GM23338 (cell line): Measurements from ENCODE around the gene TUB. TPM values are rescaled to one million over a fixed set of nuclear protein-coding genes. Genes with fewer than 3 reads are reported as not detected.

Source experiments
- ATAC-seq: fragments of 200-7000 bp; cut with Tn5 transposase; 3 replicates; pipeline ENCODE4 v1.9.1; 2020
- DNase-seq: peaks from one replicate; pipeline ENCODE4 v3.0.0-alpha.2; 2015; ENCODE audit warnings: low spot score
- H2AFZ ChIP-seq: fragments of 200-600 bp; sonication (generic); 2 replicates; pipeline ENCODE4 v1.8.0; 2016; ENCODE audit warnings: antibody characterized with exemption, mild to moderate bottlenecking, moderate library complexity
- H3F3A ChIP-seq: fragments of 200-600 bp; sonication (generic); replicated peaks from 2 replicates; pipeline ENCODE4 v1.8.0; 2017; ENCODE audit warnings: antibody characterized with exemption, mixed run types, low read depth
- H3K27ac ChIP-seq: fragments of 200-600 bp; sonication (generic); 2 replicates; pipeline ENCODE4 v1.6.1; 2016; ENCODE audit warnings: low read depth
- H3K27me3 ChIP-seq: fragments of 200-600 bp; sonication (generic); 2 replicates; pipeline ENCODE4 v1.8.0; 2016; ENCODE audit warnings: mild to moderate bottlenecking, mixed run types, moderate library complexity; ENCODE audit not compliant: insufficient read depth
- H3K36me3 ChIP-seq: fragments of 200-600 bp; sonication (generic); 2 replicates; pipeline ENCODE4 v1.8.0; 2016; ENCODE audit warnings: mild to moderate bottlenecking; ENCODE audit not compliant: insufficient read depth
- H3K4me1 ChIP-seq: fragments of 200-600 bp; sonication (generic); 2 replicates; pipeline ENCODE4 v1.8.0; 2016; ENCODE audit warnings: mild to moderate bottlenecking, moderate library complexity; ENCODE audit not compliant: insufficient read depth
- H3K4me2 ChIP-seq: fragments of 200-600 bp; sonication (generic); 2 replicates; pipeline ENCODE4 v1.7.1; 2017; ENCODE audit warnings: mixed run types
- H3K4me3 ChIP-seq: fragments of 200-600 bp; sonication (generic); 2 replicates; pipeline ENCODE4 v1.6.1; 2016; ENCODE audit warnings: mixed run types
- H3K79me2 ChIP-seq: fragments of 200-600 bp; sonication (generic); replicated peaks from 2 replicates; pipeline ENCODE4 v1.8.0; 2017; ENCODE audit warnings: mild to moderate bottlenecking; ENCODE audit not compliant: insufficient read depth
- H3K9me2 ChIP-seq: fragments of 200-600 bp; sonication (generic); 2 replicates; pipeline ENCODE4 v1.8.0; 2017; ENCODE audit not compliant: insufficient read depth
- H4K20me1 ChIP-seq: fragments of 200-600 bp; sonication (generic); replicated peaks from 2 replicates; pipeline ENCODE4 v1.8.0; 2017; ENCODE audit warnings: mild to moderate bottlenecking; ENCODE audit not compliant: insufficient read depth
- H3K27ac Mint-ChIP-seq: 2 replicates; pipeline ENCODE4 v1.8.0; 2020; ENCODE audit warnings: inconsistent platforms, mild to moderate bottlenecking, moderate library complexity, mixed read lengths
- H3K27me3 Mint-ChIP-seq: 3 replicates; pipeline ENCODE4 v1.8.0; 2022; ENCODE audit warnings: low read depth, mild to moderate bottlenecking, moderate library complexity, mixed read lengths, inconsistent platforms; ENCODE audit not compliant: insufficient read depth, poor library complexity
- H3K36me3 Mint-ChIP-seq: 3 replicates; pipeline ENCODE4 v1.8.0; 2021; ENCODE audit warnings: low read depth, mild to moderate bottlenecking, inconsistent platforms, moderate library complexity, mixed read lengths
- H3K4me1 Mint-ChIP-seq: 3 replicates; pipeline ENCODE4 v1.8.0; 2020; ENCODE audit warnings: mild to moderate bottlenecking, inconsistent platforms, mixed read lengths
- H3K4me3 Mint-ChIP-seq: 3 replicates; pipeline ENCODE4 v1.8.0; 2021; ENCODE audit warnings: moderate library complexity, mild to moderate bottlenecking, inconsistent platforms, mixed read lengths
- H3K9me3 Mint-ChIP-seq: 3 replicates; pipeline ENCODE4 v1.8.0; 2020; ENCODE audit warnings: moderate library complexity, mild to moderate bottlenecking, inconsistent platforms, mixed read lengths
- CREB1 ChIP-seq: fragments of 250-450 bp; sonication (Bioruptor Pico); IDR thresholded peaks from 2 replicates; pipeline ENCODE4 v1.5.0; 2020; ENCODE audit warnings: low read depth, mild to moderate bottlenecking, moderate library complexity
- EZH2 ChIP-seq: fragments of 200-600 bp; sonication (generic); IDR thresholded peaks from one replicate; pipeline ENCODE4 v1.8.0; 2017; ENCODE audit warnings: antibody characterized with exemption, mild to moderate bottlenecking, low read depth; ENCODE audit not compliant: unreplicated experiment
- EZH2phosphoT487 ChIP-seq: fragments of 200-600 bp; sonication (generic); IDR thresholded peaks from one replicate; pipeline ENCODE4 v1.8.1; 2018; ENCODE audit warnings: antibody characterized with exemption; ENCODE audit not compliant: unreplicated experiment
- JUNB ChIP-seq: IDR thresholded peaks from one replicate; pipeline ENCODE4 v1.6.1; 2016; ENCODE audit warnings: antibody characterized with exemption; ENCODE audit not compliant: unreplicated experiment
- NANOG ChIP-seq: IDR thresholded peaks from 2 replicates; pipeline ENCODE4 v1.6.1; 2016; ENCODE audit warnings: antibody characterized with exemption, borderline replicate concordance
- POLR2AphosphoS5 ChIP-seq: IDR thresholded peaks from 2 replicates; pipeline ENCODE4 v1.6.1; 2016; ENCODE audit warnings: antibody characterized with exemption, low read depth
- STAT1 ChIP-seq: IDR thresholded peaks from one replicate; pipeline ENCODE4 v1.6.1; 2016; ENCODE audit warnings: antibody characterized with exemption; ENCODE audit not compliant: unreplicated experiment
- ZNF114 ChIP-seq: fragments of 250-450 bp; sonication (Bioruptor Pico); IDR thresholded peaks from 2 replicates; pipeline ENCODE4 v1.5.0; 2020; ENCODE audit warnings: mild to moderate bottlenecking, moderate library complexity
- ZNF331 ChIP-seq: fragments of 250-450 bp; sonication (Bioruptor Pico); IDR thresholded peaks from 2 replicates; pipeline ENCODE4 v1.5.0; 2020; ENCODE audit warnings: low read depth, mild to moderate bottlenecking, moderate library complexity
- polyA plus RNA-seq: library from polyadenylated mRNA; unstranded; fragments of >200 nt; fragmentation: Nextera tagmentation; extraction: Ambion mirVana; gene quantifications from 2 replicates; pipeline ENCODE4 v1.2.1, GENCODE V29; 2016
- total RNA-seq: library from RNA; depleted of rRNA; stranded (reverse); fragments of >200 nt; shearing (Covaris generic); gene quantifications from 2 replicates; pipeline ENCODE4 v1.2.3, GENCODE V29; 2014
- TF ChIP-seq, protein P1 (sequence below): IDR thresholded peaks from 2 replicates; pipeline ENCODE4 v1.6.1; 2016; ENCODE audit warnings: antibody characterized with exemption
- TF ChIP-seq, protein P2 (sequence below), 2 experiments: fragments of 200-600 bp in 1 of 2; sonication (generic) in 1 of 2; conservative IDR thresholded peaks; 2 replicates each; pipeline versions ENCODE4 v1.5.1 to v1.6.1; 2016 to 2017; ENCODE audit warnings: antibody characterized with exemption in 2 of 2, low read depth in 2 of 2, mild to moderate bottlenecking in 2 of 2, moderate library complexity in 1 of 2
- TF ChIP-seq, protein P3 (sequence below): IDR thresholded peaks from one replicate; pipeline ENCODE4 v1.6.1; 2018; ENCODE audit warnings: antibody characterized with exemption; ENCODE audit not compliant: unreplicated experiment
- TF ChIP-seq, protein P4 (sequence below): fragments of 250-450 bp; sonication (Bioruptor Pico); IDR thresholded peaks from 2 replicates; pipeline ENCODE4 v1.5.0; 2020; ENCODE audit warnings: mild to moderate bottlenecking, moderate library complexity

Gene TUB
- total and polyA plus RNA-seq, 2 experiments from 2014 or later = 5.5 to 30.4 TPM

DNA sequence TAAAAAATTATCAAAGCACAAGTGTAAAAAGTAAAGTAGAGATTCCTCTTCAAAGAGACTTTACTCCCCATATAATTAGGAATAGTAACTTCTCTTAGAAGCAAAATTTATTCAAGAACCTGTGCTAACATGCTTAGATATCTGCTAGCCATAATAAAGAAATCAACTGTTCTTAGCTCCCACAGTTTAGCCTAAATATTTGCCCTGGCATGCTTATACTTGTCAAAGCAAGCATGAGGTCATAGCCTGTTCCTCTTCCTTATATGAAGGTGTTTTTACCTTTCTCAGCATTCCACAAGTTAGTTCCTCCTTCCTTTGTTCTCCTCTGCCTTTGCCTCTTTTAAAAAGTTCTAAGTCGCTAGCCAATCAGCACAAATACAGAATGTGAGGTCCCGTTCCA, 57.5 kb downstream of the TUB start (continued):
- no peak for TF ChIP-seq CREB1 (CRISPR knock-in tag)
- no peak for TF ChIP-seq JUNB
- TF ChIP-seq STAT1 = no peak
- no peak for TF ChIP-seq ZNF114 (CRISPR knock-in tag)

DNA sequence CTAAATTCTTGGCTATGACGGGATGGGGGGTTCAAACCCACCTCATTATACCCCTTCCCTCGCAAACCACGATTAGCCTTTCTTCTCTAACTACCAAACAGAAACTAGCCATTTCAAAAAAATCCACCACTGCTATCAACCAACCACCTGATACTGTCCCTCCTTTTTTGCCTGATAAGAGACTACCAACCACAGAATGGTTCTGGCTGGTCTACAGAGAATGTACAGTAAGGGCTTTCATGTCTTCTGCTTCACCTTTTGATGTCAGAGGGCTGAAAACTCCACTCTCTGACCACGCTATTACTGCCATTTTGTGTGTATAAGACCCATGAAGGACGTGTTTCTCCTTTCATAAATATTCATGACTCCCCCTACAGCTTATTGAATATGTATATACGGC, 68.7 kb downstream of the TUB start:
- no peaks in the 10 kb centered on the region for H3F3A ChIP-seq
- no peaks in the 10 kb centered on the region for H3K9me2 ChIP-seq

More for the DNA sequence above, 68.7 kb downstream of the TUB start:
- H3K36me3 ChIP-seq = no peaks in the 10 kb centered on the region
- no peak overlapping the region for H3K4me3 Mint-ChIP-seq
- no peak overlapping the region for H2AFZ ChIP-seq
- H3K27ac ChIP-seq = no peak overlapping the region
- H3K4me1 ChIP-seq = peaks cover 34% of the 10 kb centered on the region
- no peak for DNase-seq
- H3K4me2 ChIP-seq = no peak overlapping the region
- H3K79me2 ChIP-seq = peaks cover 24% of the 10 kb centered on the region
- no peaks in the 10 kb centered on the region for H3K27me3 ChIP-seq
- TF ChIP-seq POLR2AphosphoS5 = no peak
- no peak for TF ChIP-seq STAT1
- no peak for TF ChIP-seq CREB1 (CRISPR knock-in tag)
- TF ChIP-seq, protein P1, sequence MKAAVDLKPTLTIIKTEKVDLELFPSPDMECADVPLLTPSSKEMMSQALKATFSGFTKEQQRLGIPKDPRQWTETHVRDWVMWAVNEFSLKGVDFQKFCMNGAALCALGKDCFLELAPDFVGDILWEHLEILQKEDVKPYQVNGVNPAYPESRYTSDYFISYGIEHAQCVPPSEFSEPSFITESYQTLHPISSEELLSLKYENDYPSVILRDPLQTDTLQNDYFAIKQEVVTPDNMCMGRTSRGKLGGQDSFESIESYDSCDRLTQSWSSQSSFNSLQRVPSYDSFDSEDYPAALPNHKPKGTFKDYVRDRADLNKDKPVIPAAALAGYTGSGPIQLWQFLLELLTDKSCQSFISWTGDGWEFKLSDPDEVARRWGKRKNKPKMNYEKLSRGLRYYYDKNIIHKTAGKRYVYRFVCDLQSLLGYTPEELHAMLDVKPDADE = no peak
- TF ChIP-seq EZH2 = no peak
- TF ChIP-seq ZNF331 (CRISPR knock-in tag) = no peak
- no peak for TF ChIP-seq JUNB
- TF ChIP-seq EZH2phosphoT487 = no peak
- TF ChIP-seq, protein P2, sequence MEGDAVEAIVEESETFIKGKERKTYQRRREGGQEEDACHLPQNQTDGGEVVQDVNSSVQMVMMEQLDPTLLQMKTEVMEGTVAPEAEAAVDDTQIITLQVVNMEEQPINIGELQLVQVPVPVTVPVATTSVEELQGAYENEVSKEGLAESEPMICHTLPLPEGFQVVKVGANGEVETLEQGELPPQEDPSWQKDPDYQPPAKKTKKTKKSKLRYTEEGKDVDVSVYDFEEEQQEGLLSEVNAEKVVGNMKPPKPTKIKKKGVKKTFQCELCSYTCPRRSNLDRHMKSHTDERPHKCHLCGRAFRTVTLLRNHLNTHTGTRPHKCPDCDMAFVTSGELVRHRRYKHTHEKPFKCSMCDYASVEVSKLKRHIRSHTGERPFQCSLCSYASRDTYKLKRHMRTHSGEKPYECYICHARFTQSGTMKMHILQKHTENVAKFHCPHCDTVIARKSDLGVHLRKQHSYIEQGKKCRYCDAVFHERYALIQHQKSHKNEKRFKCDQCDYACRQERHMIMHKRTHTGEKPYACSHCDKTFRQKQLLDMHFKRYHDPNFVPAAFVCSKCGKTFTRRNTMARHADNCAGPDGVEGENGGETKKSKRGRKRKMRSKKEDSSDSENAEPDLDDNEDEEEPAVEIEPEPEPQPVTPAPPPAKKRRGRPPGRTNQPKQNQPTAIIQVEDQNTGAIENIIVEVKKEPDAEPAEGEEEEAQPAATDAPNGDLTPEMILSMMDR (conservative IDR thresholded peaks at IDR 0.05; ENCODE audit: low read depth in 2 of 2) = no peak
- TF ChIP-seq, protein P3, sequence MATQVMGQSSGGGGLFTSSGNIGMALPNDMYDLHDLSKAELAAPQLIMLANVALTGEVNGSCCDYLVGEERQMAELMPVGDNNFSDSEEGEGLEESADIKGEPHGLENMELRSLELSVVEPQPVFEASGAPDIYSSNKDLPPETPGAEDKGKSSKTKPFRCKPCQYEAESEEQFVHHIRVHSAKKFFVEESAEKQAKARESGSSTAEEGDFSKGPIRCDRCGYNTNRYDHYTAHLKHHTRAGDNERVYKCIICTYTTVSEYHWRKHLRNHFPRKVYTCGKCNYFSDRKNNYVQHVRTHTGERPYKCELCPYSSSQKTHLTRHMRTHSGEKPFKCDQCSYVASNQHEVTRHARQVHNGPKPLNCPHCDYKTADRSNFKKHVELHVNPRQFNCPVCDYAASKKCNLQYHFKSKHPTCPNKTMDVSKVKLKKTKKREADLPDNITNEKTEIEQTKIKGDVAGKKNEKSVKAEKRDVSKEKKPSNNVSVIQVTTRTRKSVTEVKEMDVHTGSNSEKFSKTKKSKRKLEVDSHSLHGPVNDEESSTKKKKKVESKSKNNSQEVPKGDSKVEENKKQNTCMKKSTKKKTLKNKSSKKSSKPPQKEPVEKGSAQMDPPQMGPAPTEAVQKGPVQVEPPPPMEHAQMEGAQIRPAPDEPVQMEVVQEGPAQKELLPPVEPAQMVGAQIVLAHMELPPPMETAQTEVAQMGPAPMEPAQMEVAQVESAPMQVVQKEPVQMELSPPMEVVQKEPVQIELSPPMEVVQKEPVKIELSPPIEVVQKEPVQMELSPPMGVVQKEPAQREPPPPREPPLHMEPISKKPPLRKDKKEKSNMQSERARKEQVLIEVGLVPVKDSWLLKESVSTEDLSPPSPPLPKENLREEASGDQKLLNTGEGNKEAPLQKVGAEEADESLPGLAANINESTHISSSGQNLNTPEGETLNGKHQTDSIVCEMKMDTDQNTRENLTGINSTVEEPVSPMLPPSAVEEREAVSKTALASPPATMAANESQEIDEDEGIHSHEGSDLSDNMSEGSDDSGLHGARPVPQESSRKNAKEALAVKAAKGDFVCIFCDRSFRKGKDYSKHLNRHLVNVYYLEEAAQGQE = no peak
- no peak for TF ChIP-seq NANOG
- TF ChIP-seq, protein P4, sequence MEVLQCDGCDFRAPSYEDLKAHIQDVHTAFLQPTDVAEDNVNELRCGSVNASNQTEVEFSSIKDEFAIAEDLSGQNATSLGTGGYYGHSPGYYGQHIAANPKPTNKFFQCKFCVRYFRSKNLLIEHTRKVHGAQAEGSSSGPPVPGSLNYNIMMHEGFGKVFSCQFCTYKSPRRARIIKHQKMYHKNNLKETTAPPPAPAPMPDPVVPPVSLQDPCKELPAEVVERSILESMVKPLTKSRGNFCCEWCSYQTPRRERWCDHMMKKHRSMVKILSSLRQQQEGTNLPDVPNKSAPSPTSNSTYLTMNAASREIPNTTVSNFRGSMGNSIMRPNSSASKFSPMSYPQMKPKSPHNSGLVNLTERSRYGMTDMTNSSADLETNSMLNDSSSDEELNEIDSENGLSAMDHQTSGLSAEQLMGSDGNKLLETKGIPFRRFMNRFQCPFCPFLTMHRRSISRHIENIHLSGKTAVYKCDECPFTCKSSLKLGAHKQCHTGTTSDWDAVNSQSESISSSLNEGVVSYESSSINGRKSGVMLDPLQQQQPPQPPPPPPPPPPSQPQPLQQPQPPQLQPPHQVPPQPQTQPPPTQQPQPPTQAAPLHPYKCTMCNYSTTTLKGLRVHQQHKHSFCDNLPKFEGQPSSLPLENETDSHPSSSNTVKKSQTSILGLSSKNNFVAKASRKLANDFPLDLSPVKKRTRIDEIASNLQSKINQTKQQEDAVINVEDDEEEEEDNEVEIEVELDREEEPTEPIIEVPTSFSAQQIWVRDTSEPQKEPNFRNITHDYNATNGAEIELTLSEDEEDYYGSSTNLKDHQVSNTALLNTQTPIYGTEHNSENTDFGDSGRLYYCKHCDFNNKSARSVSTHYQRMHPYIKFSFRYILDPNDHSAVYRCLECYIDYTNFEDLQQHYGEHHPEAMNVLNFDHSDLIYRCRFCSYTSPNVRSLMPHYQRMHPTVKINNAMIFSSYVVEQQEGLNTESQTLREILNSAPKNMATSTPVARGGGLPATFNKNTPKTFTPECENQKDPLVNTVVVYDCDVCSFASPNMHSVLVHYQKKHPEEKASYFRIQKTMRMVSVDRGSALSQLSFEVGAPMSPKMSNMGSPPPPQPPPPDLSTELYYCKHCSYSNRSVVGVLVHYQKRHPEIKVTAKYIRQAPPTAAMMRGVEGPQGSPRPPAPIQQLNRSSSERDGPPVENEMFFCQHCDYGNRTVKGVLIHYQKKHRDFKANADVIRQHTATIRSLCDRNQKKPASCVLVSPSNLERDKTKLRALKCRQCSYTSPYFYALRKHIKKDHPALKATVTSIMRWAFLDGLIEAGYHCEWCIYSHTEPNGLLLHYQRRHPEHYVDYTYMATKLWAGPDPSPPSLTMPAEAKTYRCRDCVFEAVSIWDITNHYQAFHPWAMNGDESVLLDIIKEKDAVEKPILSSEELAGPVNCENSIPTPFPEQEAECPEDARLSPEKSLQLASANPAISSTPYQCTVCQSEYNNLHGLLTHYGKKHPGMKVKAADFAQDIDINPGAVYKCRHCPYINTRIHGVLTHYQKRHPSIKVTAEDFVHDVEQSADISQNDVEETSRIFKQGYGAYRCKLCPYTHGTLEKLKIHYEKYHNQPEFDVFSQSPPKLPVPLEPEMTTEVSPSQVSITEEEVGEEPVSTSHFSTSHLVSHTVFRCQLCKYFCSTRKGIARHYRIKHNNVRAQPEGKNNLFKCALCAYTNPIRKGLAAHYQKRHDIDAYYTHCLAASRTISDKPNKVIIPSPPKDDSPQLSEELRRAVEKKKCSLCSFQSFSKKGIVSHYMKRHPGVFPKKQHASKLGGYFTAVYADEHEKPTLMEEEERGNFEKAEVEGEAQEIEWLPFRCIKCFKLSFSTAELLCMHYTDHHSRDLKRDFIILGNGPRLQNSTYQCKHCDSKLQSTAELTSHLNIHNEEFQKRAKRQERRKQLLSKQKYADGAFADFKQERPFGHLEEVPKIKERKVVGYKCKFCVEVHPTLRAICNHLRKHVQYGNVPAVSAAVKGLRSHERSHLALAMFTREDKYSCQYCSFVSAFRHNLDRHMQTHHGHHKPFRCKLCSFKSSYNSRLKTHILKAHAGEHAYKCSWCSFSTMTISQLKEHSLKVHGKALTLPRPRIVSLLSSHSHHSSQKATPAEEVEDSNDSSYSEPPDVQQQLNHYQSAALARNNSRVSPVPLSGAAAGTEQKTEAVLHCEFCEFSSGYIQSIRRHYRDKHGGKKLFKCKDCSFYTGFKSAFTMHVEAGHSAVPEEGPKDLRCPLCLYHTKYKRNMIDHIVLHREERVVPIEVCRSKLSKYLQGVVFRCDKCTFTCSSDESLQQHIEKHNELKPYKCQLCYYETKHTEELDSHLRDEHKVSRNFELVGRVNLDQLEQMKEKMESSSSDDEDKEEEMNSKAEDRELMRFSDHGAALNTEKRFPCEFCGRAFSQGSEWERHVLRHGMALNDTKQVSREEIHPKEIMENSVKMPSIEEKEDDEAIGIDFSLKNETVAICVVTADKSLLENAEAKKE (CRISPR knock-in tag) = no peak
- TF ChIP-seq ZNF114 (CRISPR knock-in tag) = no peak
- H3K36me3 Mint-ChIP-seq = peaks cover 15% of the 10 kb centered on the region; the same call in 2 of the 3 replicates
- H3K4me1 Mint-ChIP-seq = peaks cover 28% of the 10 kb centered on the region
- no peaks in the 10 kb centered on the region for H3K27me3 Mint-ChIP-seq
- H3K9me3 Mint-ChIP-seq = peaks cover 4% of the 10 kb centered on the region; the same call in 2 of the 3 replicates
- ATAC-seq = no peak
- no peak overlapping the region for H3K4me3 ChIP-seq
- H4K20me1 ChIP-seq = 0 out of 2 replicates have a peak, but pooled peaks cover 3% of the 10 kb centered on the region
- no peak overlapping the region for H3K27ac Mint-ChIP-seq
